ENCODE measurements around the gene CNOT1.

GRCh38 chr16:58471209-58471975, 158.2 kb downstream of the CNOT1 start:
- TF ChIP-seq POU6F1 (CRISPR knock-in tag; IDR thresholded peaks at IDR 0.05; ENCODE audit: borderline replicate concordance, low read depth) = no peak
- TF ChIP-seq ZNF8 (CRISPR knock-in tag; IDR thresholded peaks at IDR 0.05) = no peak
- no peak for TF ChIP-seq PATZ1 (CRISPR knock-in tag; IDR thresholded peaks at IDR 0.05; ENCODE audit: borderline replicate concordance)
- no peak for TF ChIP-seq PPARA (CRISPR knock-in tag; IDR thresholded peaks at IDR 0.05; ENCODE audit: borderline replicate concordance)
- TF ChIP-seq, protein P1, sequence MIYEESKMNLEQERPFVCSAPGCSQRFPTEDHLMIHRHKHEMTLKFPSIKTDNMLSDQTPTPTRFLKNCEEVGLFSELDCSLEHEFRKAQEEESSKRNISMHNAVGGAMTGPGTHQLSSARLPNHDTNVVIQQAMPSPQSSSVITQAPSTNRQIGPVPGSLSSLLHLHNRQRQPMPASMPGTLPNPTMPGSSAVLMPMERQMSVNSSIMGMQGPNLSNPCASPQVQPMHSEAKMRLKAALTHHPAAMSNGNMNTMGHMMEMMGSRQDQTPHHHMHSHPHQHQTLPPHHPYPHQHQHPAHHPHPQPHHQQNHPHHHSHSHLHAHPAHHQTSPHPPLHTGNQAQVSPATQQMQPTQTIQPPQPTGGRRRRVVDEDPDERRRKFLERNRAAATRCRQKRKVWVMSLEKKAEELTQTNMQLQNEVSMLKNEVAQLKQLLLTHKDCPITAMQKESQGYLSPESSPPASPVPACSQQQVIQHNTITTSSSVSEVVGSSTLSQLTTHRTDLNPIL (CRISPR knock-in tag; IDR thresholded peaks at IDR 0.05; ENCODE audit: low read depth) = no peak
- no peak for TF ChIP-seq ISL1 (CRISPR knock-in tag; IDR thresholded peaks at IDR 0.05)
- no peak for TF ChIP-seq RARB (CRISPR knock-in tag; IDR thresholded peaks at IDR 0.05)
- no peak for TF ChIP-seq TCF4 (CRISPR knock-in tag; IDR thresholded peaks at IDR 0.05; ENCODE audit: borderline replicate concordance)
- no peak for TF ChIP-seq OSR1 (CRISPR knock-in tag; IDR thresholded peaks at IDR 0.05)
- no peak for TF ChIP-seq ARNTL (CRISPR knock-in tag; IDR thresholded peaks at IDR 0.05; ENCODE audit: borderline replicate concordance, low read depth)
